IMR-90 (cell line): ENCODE data around the gene SLC15A3. TPM values are rescaled to one million over a fixed set of nuclear protein-coding genes. Genes with fewer than 3 reads are reported as not detected.

ENCODE experiments used
- ATAC-seq: fragments of 200-7000 bp; cut with Tn5 transposase; 2 replicates; pipeline ENCODE4 v1.9.1; 2020; ENCODE audit warnings: low read depth, mild to moderate bottlenecking, moderate library complexity
- BruUV-seq: library from RNA; stranded (reverse); fragments of 400-500 nt; replicated peaks from 2 replicates; lab custom pipeline; 2021; lab: Mats Ljungman, UMichigan
- CTCF ChIA-PET: fragments of 300-600 bp; formaldehyde crosslinking; extraction: SDS; loops from one replicate; lab custom pipeline; 2021; ENCODE audit warnings: antibody characterized with exemption; lab: Yijun Ruan, JAX
- POLR2A ChIA-PET: fragments of 300-600 bp; sonication (Branson Sonifier 250); formaldehyde crosslinking; loops from one replicate; lab custom pipeline; 2022; ENCODE audit warnings: antibody characterized with exemption; ENCODE audit not compliant: unreplicated experiment; lab: Charles Lee
- DNase-seq: peaks from one replicate; pipeline ENCODE4 v3.0.0; 2013
- H2AFZ ChIP-seq: replicated peaks from 2 replicates; pipeline ENCODE3; 2013; ENCODE audit warnings: low read length, mild to moderate bottlenecking; ENCODE audit not compliant: poor library complexity
- H2AK5ac ChIP-seq: 2 replicates; pipeline ENCODE4 v1.6.1; 2013; ENCODE audit warnings: low read depth, low read length, inconsistent platforms
- H2AK9ac ChIP-seq: replicated peaks from 2 replicates; pipeline ENCODE3; 2013; ENCODE audit warnings: mild to moderate bottlenecking, low read depth, low read length, moderate library complexity; ENCODE audit not compliant: poor library complexity
- H2BK120ac ChIP-seq: 2 replicates; pipeline ENCODE4 v1.6.1; 2013; ENCODE audit warnings: low read depth, low read length, inconsistent platforms
- H2BK15ac ChIP-seq: 3 replicates; pipeline ENCODE4 v1.6.1; 2013; ENCODE audit warnings: low read depth, low read length, inconsistent platforms
- H2BK20ac ChIP-seq: 2 replicates; pipeline ENCODE4 v1.6.1; 2013; ENCODE audit warnings: low read depth, mild to moderate bottlenecking, inconsistent platforms, low read length, moderate library complexity
- H2BK5ac ChIP-seq: 2 replicates; pipeline ENCODE4 v1.6.1; 2013; ENCODE audit warnings: mild to moderate bottlenecking, low read depth, low read length, inconsistent platforms; ENCODE audit not compliant: poor library complexity, severe bottlenecking
- H3K14ac ChIP-seq: replicated peaks from 2 replicates; pipeline ENCODE4 v1.6.1; 2013; ENCODE audit warnings: low read depth, low read length, inconsistent platforms
- H3K18ac ChIP-seq: 2 replicates; pipeline ENCODE4 v1.6.1; 2013; ENCODE audit warnings: low read depth, low read length, control low read depth
- H3K23ac ChIP-seq: 2 replicates; pipeline ENCODE4 v1.6.1; 2013; ENCODE audit warnings: low read depth, low read length, inconsistent platforms
- H3K27ac ChIP-seq: 2 replicates; pipeline ENCODE4 v1.5.1; 2013; ENCODE audit warnings: mild to moderate bottlenecking, control low read depth, low read length; ENCODE audit not compliant: insufficient read depth
- H3K27me3 ChIP-seq: 2 replicates; pipeline ENCODE4 v1.6.1; 2013; ENCODE audit warnings: low read length; ENCODE audit not compliant: control insufficient read depth, insufficient read depth
- H3K36me3 ChIP-seq: 2 replicates; pipeline ENCODE4 v1.6.1; 2013; ENCODE audit warnings: low read length, mixed read lengths; ENCODE audit not compliant: control insufficient read depth, insufficient read depth
- H3K4ac ChIP-seq: 2 replicates; pipeline ENCODE4 v1.6.1; 2013; ENCODE audit warnings: low read depth, low read length, inconsistent platforms
- H3K4me1 ChIP-seq: 2 replicates; pipeline ENCODE4 v1.6.1; 2013; ENCODE audit warnings: low read length, mixed read lengths; ENCODE audit not compliant: control insufficient read depth, insufficient read depth
- H3K4me2 ChIP-seq: 2 replicates; pipeline ENCODE4 v1.6.1; 2013; ENCODE audit warnings: low read depth, mild to moderate bottlenecking, control low read depth, low read length, moderate library complexity
- H3K4me3 ChIP-seq: 2 replicates; pipeline ENCODE4 v1.5.1; 2013; ENCODE audit warnings: low read depth, mild to moderate bottlenecking, control low read depth, low read length, moderate library complexity; ENCODE audit not compliant: insufficient read depth
- H3K56ac ChIP-seq: 2 replicates; pipeline ENCODE4 v1.6.1; 2013; ENCODE audit warnings: low read length, inconsistent platforms; ENCODE audit not compliant: insufficient read depth; ENCODE audit errors: extremely low read depth
- H3K79me1 ChIP-seq, 2 experiments: 2 replicates each; pipeline ENCODE4 v1.6.1; 2013; ENCODE audit warnings: low read length in 2 of 2, inconsistent platforms in 1 of 2, low read depth in 1 of 2
- H3K9ac ChIP-seq: 2 replicates; pipeline ENCODE4 v1.6.1; 2013; ENCODE audit warnings: low read depth, low read length, control low read depth
- H3K9me1 ChIP-seq: 2 replicates; pipeline ENCODE4 v1.6.1; 2013; ENCODE audit warnings: low read length, inconsistent platforms; ENCODE audit not compliant: insufficient read depth
- H3K9me3 ChIP-seq: 2 replicates; pipeline ENCODE4 v1.6.1; 2013; ENCODE audit warnings: low read length; ENCODE audit not compliant: control insufficient read depth, insufficient read depth
- H4K20me1 ChIP-seq: 2 replicates; pipeline ENCODE4 v1.6.1; 2013; ENCODE audit warnings: low read length, inconsistent platforms; ENCODE audit not compliant: insufficient read depth
- H4K5ac ChIP-seq: 2 replicates; pipeline ENCODE4 v1.6.1; 2013; ENCODE audit warnings: mild to moderate bottlenecking, low read depth, low read length, control low read depth
- H4K8ac ChIP-seq, 2 experiments: 2 replicates each; pipeline ENCODE4 v1.6.1; 2013; ENCODE audit warnings: low read depth in 2 of 2, low read length in 2 of 2, control low read depth in 1 of 2, inconsistent platforms in 1 of 2
- H4K91ac ChIP-seq: 2 replicates; pipeline ENCODE4 v1.6.1; 2013; ENCODE audit warnings: low read depth, low read length, inconsistent platforms; ENCODE audit not compliant: insufficient read depth
- CEBPB ChIP-seq: IDR thresholded peaks from 2 replicates; pipeline ENCODE4 v1.6.1; 2012; ENCODE audit warnings: low read depth, low read length, improper control_type of control experiment
- WGBS, 2 experiments: methylation state at CpG; one replicate each; pipeline versions ENCODE4 v1.1.5 to v1.1.7; 2013; ENCODE audit warnings: missing lambda C conversion rate in 2 of 2; ENCODE audit not compliant: insufficient read length in 1 of 2; ENCODE audit errors: extremely low coverage in 2 of 2; 5-methylcytosine and 5-hydroxymethylcytosine counted together
- dilution Hi-C: fragments of 300-500 bp; cut with HindIII; formaldehyde crosslinking; loops from one replicate; pipeline ENCODE4 v1.14.3; 2018; ENCODE audit warnings: low sequenced_read_pairs; ENCODE audit not compliant: unreplicated experiment
- in situ Hi-C: fragments of 300-500 bp; cut with MboI; formaldehyde crosslinking; loops from 3 replicates; pipeline ENCODE4 v1.14.3; 2019; ENCODE audit warnings: low sequenced_read_pairs, inconsistent platforms, mixed read lengths
- intact Hi-C: fragments of 100-400 bp; cut with micrococcal nuclease; formaldehyde crosslinking; loops from 2 replicates; pipeline ENCODE4 v1.10.0; 2022
- polyA plus RNA-seq, 3 experiments: library from polyadenylated mRNA; depleted of rRNA; stranded (reverse); fragments of >200 nt; gene quantifications; 2 replicates each; pipeline ENCODE4 v1.2.3, GENCODE V29; 2012; ENCODE audit warnings: low replicate concordance in 1 of 3
- total RNA-seq: library from RNA; depleted of rRNA; stranded (reverse); fragments of >200 nt; gene quantifications from 2 replicates; pipeline ENCODE4 v1.2.3, GENCODE V29; 2012

SLC15A3 gene
- total and polyA plus RNA-seq, 2 of the 4 experiments (the other 2 are of a cell fraction) = 3.2 to 4.4 TPM

DNA sequence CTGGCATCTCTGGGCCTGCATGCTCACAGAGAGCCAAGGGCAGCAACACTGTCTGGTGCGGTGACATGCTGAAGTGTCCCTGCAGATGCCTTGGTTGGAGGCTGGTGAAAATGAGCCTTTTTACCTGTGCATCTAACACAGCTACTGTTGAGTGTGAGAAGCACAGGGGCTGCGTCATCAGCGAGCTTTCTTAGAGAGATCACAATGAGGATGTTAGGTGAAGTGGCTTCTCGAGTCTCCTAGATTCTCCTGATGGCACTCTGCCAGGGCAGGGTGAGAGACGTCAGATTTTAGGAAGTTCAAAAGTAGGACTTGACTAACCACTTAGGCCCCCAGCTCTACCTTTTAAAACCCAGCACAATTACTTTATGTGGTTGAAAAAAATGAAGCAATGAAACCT, 3.6 kb upstream of the SLC15A3 start:
- peaks cover 1% of the 10 kb centered on the region; the same call in 1 of the 2 replicates for H3K9me3 ChIP-seq
- no peak overlapping the region for H2BK120ac ChIP-seq
- no peak overlapping the region for H2BK20ac ChIP-seq
- ATAC-seq = no peak
- H2AK5ac ChIP-seq = no peak overlapping the region
- no peak overlapping the region for H3K4ac ChIP-seq
- no peak overlapping the region for H2BK15ac ChIP-seq
- no TSS peak for BruUV-seq
- no peak overlapping the region; the same call in 1 of the 2 replicates for H3K23ac ChIP-seq
- H2AK9ac ChIP-seq = no peak overlapping the region
- no peak for DNase-seq
- no peak overlapping the region for H3K18ac ChIP-seq
- H3K9ac ChIP-seq = no peak overlapping the region
- H3K56ac ChIP-seq = no peak overlapping the region
- no CpG with 5 or more reads among the region's 5 CpGs for WGBS, 2 experiments
- TF ChIP-seq CEBPB = no peak
- no peaks in the 10 kb centered on the region for H3K36me3 ChIP-seq
- H3K27ac ChIP-seq = no peak overlapping the region
- no peak overlapping the region for H3K4me2 ChIP-seq
- no peaks in the 10 kb centered on the region for H3K9me1 ChIP-seq
- peaks cover 11% of the 10 kb centered on the region for H3K27me3 ChIP-seq
- intact Hi-C loops = no loop called here
- no peak overlapping the region for H4K8ac ChIP-seq
- H3K4me3 ChIP-seq = no peak overlapping the region
- ChIA-PET POLR2A (no interaction called here), CTCF (interaction anchor here (0.7 to 1.0 kb wide), 2 partner anchors 10 to 218 kb away, joined by 3 read pairs; no protein-coding TSS in a partner anchor)
- H4K20me1 ChIP-seq = no peaks in the 10 kb centered on the region
- H4K5ac ChIP-seq = no peak overlapping the region
- no peak overlapping the region for H4K91ac ChIP-seq
- no peaks in the 10 kb centered on the region for H3K79me1 ChIP-seq
- dilution Hi-C loops = no loop called here
- H3K4me1 ChIP-seq = peaks cover 12% of the 10 kb centered on the region
- in situ Hi-C loops = no loop called here
- no peak overlapping the region for H2AFZ ChIP-seq
- H2BK5ac ChIP-seq = no peak overlapping the region
- H3K14ac ChIP-seq = no peak overlapping the region
